BE2C (cell line): ENCODE results near the gene CCNI2.

Experiments used
- DNase-seq: peaks from one replicate; pipeline ENCODE4 v3.0.0-alpha.2; 2020
- H3K27me3 ChIP-seq: fragments of 250-450 bp; sonication (Bioruptor Pico); 2 replicates; pipeline ENCODE4 v1.5.1; 2020; ENCODE audit warnings: mild to moderate bottlenecking
- H3K36me3 ChIP-seq: fragments of 250-450 bp; sonication (Bioruptor Pico); 2 replicates; pipeline ENCODE4 v1.5.1; 2020; ENCODE audit warnings: mild to moderate bottlenecking
- H3K4me1 ChIP-seq: fragments of 250-450 bp; sonication (Bioruptor Pico); 2 replicates; pipeline ENCODE4 v1.5.1; 2020
- H3K4me3 ChIP-seq: 2 replicates; pipeline ENCODE4 v1.5.1; 2011; ENCODE audit warnings: low read depth, low read length
- H3K9me3 ChIP-seq: fragments of 250-450 bp; sonication (Bioruptor Pico); 2 replicates; pipeline ENCODE4 v1.5.1; 2020
- TF ChIP-seq, protein P1 (sequence below): IDR thresholded peaks from 2 replicates; pipeline ENCODE4 v1.5.1; 2012; ENCODE audit warnings: mild to moderate bottlenecking, low read depth, low read length

CCNI2 gene

GRCh38 chr5:132778856-132779255, 31.6 kb downstream of the CCNI2 start:
- Histone ChIP-seq H3K36me3 (no peaks in the 10 kb centered on the region), H3K27me3 (no peaks in the 10 kb centered on the region), H3K4me1 (peaks cover 13% of the 10 kb centered on the region), H3K9me3 (no peaks in the 10 kb centered on the region), H3K4me3 (no peak overlapping the region)
- TF ChIP-seq, protein P1, sequence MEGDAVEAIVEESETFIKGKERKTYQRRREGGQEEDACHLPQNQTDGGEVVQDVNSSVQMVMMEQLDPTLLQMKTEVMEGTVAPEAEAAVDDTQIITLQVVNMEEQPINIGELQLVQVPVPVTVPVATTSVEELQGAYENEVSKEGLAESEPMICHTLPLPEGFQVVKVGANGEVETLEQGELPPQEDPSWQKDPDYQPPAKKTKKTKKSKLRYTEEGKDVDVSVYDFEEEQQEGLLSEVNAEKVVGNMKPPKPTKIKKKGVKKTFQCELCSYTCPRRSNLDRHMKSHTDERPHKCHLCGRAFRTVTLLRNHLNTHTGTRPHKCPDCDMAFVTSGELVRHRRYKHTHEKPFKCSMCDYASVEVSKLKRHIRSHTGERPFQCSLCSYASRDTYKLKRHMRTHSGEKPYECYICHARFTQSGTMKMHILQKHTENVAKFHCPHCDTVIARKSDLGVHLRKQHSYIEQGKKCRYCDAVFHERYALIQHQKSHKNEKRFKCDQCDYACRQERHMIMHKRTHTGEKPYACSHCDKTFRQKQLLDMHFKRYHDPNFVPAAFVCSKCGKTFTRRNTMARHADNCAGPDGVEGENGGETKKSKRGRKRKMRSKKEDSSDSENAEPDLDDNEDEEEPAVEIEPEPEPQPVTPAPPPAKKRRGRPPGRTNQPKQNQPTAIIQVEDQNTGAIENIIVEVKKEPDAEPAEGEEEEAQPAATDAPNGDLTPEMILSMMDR, result no peak
- no peak for DNase-seq

GRCh38 chr5:132779961-132780360, 32.7 kb downstream of the CCNI2 start:
- DNase-seq, result no peak
- Histone ChIP-seq H3K36me3 (no peaks in the 10 kb centered on the region), H3K4me3 (no peak overlapping the region), H3K9me3 (no peaks in the 10 kb centered on the region), H3K4me1 (peaks cover 9% of the 10 kb centered on the region), H3K27me3 (no peaks in the 10 kb centered on the region)
- TF ChIP-seq, protein P1, result no peak

GRCh38 chr5:132780577-132780976, 33.4 kb downstream of the CCNI2 start:
- TF ChIP-seq, protein P1, result no peak
- Histone ChIP-seq H3K4me1 (peaks cover 3% of the 10 kb centered on the region), H3K4me3 (no peak overlapping the region), H3K36me3 (no peaks in the 10 kb centered on the region), H3K27me3 (no peaks in the 10 kb centered on the region), H3K9me3 (no peaks in the 10 kb centered on the region)
- DNase-seq, result no peak

GRCh38 chr5:132781029-132781428, 33.8 kb downstream of the CCNI2 start:
- H3K4me1 ChIP-seq, result no peaks in the 10 kb centered on the region; the same call in 1 of the 2 replicates
- no peak overlapping the region for H3K4me3 ChIP-seq
- no peaks in the 10 kb centered on the region for H3K36me3 ChIP-seq
- H3K27me3 ChIP-seq, result no peaks in the 10 kb centered on the region
- no peaks in the 10 kb centered on the region for H3K9me3 ChIP-seq
- no peak for DNase-seq
- TF ChIP-seq, protein P1, result no peak

DNA sequence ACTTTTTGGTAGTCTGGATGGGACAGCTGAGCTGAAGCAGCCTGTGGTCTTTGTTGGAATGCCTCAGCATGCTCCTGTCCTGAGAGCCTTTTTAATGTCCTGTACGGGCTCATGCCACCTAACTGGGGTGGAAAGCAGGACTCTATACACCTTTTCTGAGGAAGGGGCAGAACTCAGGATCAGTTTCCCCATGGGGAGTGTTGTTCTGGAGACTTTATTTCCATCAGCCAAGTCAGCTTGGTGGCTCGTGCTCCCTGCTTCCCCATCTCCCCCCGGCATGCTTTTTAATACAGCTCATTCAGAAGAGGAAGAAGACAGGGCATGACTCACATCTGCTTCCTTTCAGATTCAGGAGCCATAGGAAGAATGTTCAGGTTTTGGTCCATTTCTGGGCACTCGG, 34.9 kb downstream of the CCNI2 start:
- no peaks in the 10 kb centered on the region for H3K36me3 ChIP-seq
- H3K27me3 ChIP-seq, result no peaks in the 10 kb centered on the region
- no peaks in the 10 kb centered on the region for H3K9me3 ChIP-seq
- no peaks in the 10 kb centered on the region for H3K4me1 ChIP-seq
- H3K4me3 ChIP-seq, result no peak overlapping the region
- no peak for DNase-seq
- TF ChIP-seq, protein P1, result no peak

DNA sequence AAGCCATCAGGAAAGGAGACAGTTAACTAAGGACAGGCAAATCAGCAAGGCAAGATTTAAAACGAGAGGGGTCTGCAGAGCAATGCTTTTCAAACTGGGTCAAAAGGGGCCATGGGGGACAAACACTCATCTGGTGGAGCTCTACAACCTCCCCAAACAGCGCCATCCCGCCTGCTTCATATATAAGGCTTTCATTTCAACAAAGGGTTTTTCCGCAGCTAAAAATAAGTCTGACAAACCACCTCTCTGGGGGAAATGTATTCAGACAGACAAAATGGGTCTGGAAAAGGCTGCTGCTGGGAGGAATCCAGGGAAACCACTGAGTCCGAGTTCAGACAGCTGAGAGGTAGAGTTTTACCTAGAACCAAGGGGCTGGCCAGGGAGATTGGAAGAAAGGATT, 38.1 kb downstream of the CCNI2 start:
- H3K36me3 ChIP-seq, result no peaks in the 10 kb centered on the region
- H3K4me3 ChIP-seq, result no peak overlapping the region
- TF ChIP-seq, protein P1, result no peak
- H3K4me1 ChIP-seq, result peaks cover 16% of the 10 kb centered on the region
- no peaks in the 10 kb centered on the region for H3K9me3 ChIP-seq
- no peaks in the 10 kb centered on the region for H3K27me3 ChIP-seq
- DNase-seq, result no peak
